NCI-H2227 treated with DMSO at 0.1 percent for 48 hours (cell line): ENCODE measurements around the gene SYT17.

Source experiments
- DNase-seq: peaks from one replicate; lab custom pipeline; 2025; lab: John Stamatoyannopoulos, UW

SYT17 gene

GRCh38 chr16:19138601-19139000, 29.4 kb upstream of the SYT17 start:
- DNase-seq: no peak

GRCh38 chr16:19139436-19140091, 28.5 kb upstream of the SYT17 start:
- no peak for DNase-seq

GRCh38 chr16:19140396-19140795, 27.6 kb upstream of the SYT17 start:
- DNase-seq: no peak

DNA sequence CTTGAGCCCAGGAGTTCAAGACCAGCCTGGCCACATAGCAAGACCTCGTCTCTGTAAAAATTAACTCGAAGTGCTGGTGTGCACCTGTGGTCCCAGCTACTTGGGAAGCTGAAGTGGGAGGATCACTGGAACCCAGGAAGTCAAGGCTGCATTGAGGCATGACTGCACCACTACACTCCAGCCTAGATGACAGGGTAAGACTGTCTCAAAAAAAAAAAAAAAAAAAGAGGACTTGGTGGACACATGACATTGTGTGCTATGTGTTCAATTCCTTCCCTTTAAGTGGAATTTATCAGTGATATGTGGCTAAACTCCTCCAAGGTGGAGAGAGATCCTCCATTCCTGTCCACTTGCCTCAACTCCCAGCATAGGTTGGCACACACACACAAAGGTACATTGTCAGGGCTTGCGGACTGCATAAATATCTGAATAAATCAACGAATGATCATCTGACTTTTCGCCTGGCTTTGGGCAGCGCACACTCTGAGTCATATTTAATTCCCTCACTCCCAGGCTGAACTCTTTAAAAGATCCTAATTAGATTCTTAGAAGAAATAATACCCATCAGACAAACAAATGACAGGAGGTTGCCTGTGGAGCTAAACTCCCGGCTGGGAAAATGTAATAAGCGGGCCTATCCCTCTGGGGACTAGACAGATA, 25.0 kb upstream of the SYT17 start:
- peak; percentile 49 for DNase-seq

DNA sequence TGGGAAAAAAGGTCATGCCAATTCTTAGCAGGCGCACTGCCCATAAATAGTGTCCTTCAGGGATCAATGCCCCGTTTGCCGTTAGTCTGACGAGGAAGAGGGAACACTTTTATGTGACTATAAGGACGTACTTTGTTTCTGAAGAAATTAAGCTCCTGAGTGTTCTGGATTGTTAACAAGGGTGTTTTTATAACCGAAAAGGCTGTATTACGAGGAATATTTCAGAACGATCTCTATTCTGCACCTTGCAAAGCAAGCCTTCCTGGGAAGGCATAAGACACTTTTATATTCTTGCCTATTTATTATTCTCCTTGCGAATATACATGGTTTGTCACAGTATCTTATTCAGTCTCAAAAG, 24.5 kb upstream of the SYT17 start:
- DNase-seq: no peak

GRCh38 chr16:19145010-19145409, 23.0 kb upstream of the SYT17 start:
- no peak for DNase-seq

GRCh38 chr16:19147126-19147525, 20.9 kb upstream of the SYT17 start:
- no peak for DNase-seq

- no peak for DNase-seq
Observed at GRCh38 chr16:19147627-19148026, 20.4 kb upstream of the SYT17 start.

DNA sequence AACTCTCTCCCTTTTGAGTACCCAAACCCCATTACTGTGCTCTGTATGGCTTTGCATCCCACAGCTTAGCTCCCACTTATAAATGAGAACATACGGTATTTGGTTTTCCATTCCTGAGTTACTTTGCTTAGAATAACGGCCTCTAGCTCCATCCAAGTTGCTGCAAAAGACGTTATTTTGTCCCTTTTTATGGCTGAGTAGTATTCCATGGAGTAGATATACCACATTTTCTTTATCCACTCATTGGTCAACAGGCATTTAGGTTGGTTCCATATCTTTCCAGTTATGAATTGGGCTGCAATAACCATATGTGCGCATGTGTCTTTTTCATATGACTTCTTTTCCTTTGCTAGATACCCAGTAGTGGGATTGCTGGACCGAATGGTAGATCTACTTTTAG, 19.9 kb upstream of the SYT17 start:
- DNase-seq: no peak

DNA sequence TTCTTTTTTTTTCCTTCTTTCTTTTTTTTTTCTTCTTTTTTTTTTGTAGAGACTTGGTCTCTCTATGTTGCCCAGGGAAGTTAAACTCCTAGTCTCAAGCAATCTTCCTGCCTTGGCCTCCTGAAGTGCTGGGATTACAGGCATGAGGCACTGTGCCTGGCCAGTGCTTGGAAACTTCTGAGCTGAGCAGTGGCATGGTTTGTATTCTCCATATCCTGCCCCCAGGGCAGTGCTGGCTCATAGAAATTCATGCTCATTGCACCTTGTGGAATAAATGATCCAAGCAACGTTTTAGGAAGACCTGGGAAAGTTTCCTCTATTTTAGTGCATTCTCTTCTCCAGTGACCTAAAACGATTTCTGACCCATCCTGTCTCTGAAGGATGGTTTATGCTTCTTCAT, 16.7 kb upstream of the SYT17 start:
- no peak for DNase-seq

GRCh38 chr16:19152042-19152441, 16.0 kb upstream of the SYT17 start:
- DNase-seq: no peak

DNA sequence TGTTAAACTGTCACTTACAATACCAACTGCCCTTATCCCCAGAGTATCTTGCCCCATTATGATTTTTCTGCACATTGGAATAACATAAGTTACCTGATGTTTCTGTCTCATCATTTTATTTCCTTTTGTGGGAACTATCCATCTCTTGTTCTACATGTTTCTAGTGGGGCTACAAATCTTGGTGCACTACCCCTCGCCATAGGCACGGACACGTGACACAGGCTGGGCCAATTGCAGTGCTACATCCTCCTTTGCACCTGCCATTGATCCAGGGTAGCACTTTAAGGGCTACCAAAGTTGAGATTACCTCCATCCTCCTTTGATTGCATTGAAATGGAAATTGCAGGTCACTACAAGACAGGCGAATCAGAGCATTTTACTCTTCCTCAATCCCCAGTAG, 14.2 kb upstream of the SYT17 start:
- DNase-seq: no peak

- DNase-seq: no peak
Observed at GRCh38 chr16:19162085-19162484, 6.0 kb upstream of the SYT17 start.

DNA sequence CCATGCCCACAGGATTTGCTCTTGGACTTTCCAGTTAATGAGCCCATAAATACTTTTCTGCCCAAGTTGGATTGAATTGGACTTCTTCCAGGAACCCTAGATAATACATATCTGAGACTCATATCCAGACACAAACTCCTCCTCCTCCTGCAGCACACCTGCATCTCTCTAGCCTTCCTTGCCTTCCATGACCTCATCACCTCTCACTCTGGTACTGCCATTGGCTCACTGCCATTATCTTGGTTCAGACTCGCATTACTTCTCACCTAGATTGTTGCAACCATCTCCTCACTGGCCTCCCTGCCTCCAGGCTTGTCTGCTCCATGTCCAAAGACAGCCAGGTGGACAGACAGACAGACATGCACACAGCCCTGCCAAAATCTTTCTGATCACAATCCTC, 4.8 kb upstream of the SYT17 start:
- no peak for DNase-seq

GRCh38 chr16:19164285-19164684, 3.8 kb upstream of the SYT17 start:
- no peak for DNase-seq

GRCh38 chr16:19165101-19165500, 2.9 kb upstream of the SYT17 start:
- DNase-seq: no peak

DNA sequence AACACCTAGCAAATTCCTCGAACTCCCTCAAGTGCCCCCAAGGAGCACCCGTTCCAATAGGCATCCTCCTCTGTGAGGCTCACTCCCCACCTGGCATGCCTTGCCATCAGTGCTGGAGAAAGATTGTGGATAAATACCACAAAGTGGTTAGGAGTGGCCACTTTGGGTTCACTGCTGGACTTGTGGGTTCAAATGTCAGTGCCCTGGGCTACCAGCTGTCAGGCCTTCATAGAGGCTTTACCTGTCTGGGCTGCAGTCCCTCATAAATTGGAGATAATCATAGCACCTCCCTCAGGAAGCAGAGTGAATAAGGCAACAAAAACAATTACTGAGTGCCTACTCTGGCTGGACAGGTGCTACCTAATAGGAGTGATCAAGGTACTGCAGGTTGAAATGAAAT, 1.5 kb upstream of the SYT17 start:
- DNase-seq: no peak

DNA sequence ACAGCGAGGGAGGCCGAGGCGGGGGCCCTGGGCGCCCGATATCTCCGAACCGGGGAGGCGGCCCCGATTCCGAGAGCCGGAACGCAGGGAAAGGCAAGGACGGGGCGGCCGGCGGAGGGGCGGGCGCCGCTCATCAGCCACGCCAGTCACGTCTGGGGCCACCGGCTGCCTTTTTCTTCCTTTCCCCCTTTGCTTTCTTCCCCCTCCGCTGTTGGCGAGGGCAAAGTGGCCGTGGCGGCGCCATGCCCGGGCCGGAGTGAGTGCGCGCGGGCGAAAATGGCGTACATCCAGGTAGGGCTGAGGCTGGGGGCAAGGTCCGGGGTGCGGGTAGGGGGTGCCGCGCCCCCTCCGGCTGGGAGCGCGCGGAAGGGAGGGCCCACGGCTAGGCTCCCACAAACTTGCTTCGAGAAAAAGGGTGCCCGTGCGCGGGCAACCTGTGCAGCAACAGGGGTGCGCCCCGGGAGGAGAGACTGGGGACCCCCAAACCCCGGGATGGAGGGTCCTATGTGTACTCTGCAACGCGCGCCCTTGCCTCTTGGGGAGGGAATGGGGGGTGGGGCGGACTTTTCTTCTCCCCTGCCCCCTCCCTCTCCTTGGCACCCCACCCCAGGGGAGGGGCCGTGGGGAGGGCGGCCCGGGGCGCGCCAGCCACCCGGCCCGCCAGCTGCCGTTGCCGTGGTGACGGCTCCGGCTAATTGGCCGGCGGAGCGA, 486 bp downstream of the SYT17 start:
- DNase-seq: peak; percentile 29

GRCh38 chr16:19169082-19169639, 1.1 kb downstream of the SYT17 start:
- no peak for DNase-seq

DNA sequence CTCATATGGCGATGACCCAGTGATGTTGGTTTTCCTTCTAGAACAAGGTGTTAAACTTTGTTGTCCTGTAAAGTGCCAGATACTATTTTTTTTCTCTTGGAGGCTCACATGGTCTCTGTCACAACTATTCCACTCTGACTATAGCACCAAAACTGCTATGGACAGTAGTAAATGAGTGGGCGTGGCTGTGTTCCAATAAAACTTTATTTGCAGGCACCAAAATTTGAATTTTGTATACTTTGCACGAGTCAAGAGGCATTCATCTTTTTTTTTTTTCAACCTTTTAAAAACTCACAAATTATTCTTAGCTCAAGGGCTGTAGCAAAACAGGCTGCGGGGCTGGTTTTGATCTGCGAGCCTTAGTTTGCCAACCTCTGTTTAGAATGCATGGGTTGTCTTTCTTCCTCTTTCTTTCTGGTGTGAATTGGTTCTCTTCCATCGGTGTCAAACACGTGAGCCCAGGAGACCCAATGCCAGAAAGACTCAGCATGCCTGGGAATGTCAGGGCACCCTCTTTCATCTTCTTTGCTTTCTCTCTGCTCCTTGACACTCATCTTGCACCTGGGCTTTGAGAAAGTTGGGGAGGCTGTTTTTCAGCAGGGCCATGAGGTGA, 2.1 kb downstream of the SYT17 start:
- DNase-seq: no peak

DNA sequence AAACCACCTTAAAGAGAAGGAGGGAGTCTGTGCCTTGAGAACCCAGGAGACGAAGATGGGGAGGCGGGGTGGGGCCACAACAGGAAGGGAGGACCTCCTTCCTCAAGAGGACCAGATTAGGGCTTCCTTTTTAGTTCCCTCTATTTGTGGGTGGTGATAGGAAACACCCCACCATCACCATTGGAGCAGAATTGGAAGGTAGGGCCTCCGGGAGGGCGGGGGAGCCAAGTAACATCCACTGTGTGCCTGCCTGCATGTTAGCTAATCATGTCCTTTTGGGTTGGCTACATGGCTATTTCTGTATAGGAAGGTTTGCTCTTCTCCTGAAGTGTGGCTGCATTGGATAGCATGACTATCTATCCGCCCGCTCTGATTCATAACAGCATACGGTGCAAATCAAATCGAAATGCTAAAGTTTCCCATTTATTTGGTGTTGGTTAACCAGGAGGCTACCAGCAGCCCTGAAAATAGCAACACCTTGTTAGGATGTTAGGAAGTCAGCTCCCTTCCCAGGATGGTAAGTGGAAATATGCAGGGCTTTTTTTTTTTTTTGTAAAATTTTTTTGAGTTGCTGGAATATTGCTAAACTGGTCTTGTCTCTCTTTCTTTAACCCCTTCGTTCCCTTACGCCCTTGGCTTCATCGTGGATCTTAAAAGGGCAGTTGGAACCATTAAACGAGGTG, 4.2 kb downstream of the SYT17 start:
- DNase-seq: no peak

GRCh38 chr16:19173059-19173458, 5.0 kb downstream of the SYT17 start:
- no peak for DNase-seq
